NCI-H2171 (cell line): ENCODE data around the gene RORB.

Experiments
- DNase-seq: peaks from one replicate; lab custom pipeline; 2025; lab: John Stamatoyannopoulos, UW

The RORB gene

DNA sequence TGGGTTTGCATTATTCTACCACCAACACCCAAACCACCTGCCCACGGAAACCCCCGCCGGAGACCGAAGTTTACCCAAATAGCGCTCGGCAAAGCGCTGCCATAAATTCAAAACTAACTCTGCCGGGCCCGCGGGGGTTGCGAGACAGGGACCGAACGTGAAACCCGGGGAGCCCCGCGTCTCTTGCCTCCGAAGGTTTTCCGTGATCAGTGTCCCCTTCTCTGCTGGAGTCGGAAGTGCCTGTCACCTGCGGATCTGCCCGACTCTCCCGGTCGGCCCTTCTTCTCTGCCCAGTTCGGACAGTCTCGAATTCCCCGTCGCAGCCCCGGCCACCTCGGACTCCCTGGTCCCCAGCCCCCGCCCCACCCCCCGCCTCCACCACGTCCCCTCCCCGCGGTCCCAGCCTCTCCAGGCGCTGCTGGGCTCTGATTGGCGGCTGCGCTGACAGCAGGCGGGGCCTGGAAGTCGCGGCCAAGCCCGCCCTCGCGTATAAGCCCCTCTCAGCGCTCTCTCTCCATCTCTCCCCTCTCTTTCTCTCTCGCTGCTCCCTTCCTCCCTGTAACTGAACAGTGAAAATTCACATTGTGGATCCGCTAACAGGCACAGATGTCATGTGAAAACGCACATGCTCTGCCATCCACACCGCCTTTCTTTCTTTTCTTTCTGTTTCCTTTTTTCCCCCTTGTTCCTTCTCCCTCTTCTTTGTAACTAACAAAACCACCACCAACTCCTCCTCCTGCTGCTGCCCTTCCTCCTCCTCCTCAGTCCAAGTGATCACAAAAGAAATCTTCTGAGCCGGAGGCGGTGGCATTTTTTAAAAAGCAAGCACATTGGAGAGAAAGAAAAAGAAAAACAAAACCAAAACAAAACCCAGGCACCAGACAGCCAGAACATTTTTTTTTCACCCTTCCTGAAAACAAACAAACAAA, at the start of gene RORB:
Gene RORB (plus strand): TSS at position 517 of the 929 bp plus-strand sequence. CDS start 642 bp downstream, outside the sequence.
- no peak for DNase-seq

DNA sequence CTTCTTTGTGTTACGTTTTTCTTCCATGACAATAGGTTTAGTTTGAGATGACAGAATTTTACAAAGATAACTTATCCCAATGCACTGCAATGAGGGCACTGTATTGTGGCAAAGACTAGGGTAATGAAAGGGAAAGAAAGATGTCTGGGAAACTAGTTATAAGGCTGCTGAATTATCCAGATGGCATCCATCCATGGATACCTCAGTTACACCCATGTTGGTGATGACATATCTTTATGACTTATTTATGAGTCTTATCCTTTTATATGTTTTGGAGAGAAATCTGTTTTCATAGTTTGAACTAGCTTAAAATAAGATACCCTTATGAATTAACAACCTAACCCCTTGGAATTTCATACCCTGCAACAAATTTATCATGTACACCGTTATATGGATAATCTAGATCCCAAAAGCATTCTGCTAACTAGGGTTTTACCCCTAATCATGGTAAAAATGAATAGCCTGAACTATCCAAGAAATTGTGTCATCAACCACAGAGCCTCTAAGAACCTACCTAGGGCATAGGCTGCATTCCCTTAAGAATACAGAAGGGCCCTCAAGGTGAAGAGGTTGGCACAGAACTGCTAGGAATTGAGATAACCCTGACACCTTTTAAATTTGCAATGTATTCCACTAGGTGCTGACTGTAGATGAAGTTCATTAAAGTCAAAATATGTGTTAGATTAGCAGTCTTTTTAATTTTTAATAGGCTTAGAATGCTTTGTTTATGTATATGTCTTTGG, 49.5 kb upstream of the RORB start:
- no peak for DNase-seq

DNA sequence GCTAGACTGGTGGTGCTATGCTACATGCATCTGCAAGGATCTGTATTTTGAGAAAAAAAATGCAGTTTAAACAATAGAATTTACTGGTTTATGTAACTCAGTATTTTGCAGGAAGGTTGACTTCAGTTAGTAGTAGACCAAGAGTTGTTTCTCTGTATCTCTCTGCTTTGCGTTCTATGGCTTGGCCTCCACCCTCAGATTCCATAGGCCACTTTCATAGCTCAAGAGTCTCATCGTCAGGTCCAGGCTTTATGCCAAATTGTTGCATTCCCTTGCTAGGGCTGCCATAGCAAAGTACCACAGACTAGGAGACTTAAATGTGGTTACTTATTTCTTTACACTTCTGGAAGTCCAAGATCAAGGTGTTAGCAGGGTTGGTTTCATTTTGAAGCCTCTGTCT, 48.1 kb upstream of the RORB start:
- DNase-seq, result no peak

DNA sequence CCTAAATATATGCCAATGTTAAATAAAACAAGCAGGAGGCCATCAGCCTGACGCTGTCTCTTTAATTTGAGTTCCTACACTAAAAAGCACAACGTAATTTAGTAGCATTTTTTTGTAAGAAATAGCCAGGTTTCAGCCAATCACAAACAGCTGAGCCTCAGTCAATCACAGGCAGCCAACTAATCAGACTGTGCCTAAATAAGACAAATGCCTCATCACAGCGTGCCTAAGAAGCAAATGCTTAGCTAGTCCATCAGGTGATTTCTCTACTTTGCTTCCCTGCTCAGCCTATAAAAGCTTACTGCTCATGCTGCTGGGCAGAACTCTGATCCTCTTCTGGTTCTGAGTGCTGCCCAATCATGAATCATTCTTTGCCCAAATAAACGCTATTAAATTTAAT, 38.3 kb upstream of the RORB start:
- DNase-seq, result no peak

DNA sequence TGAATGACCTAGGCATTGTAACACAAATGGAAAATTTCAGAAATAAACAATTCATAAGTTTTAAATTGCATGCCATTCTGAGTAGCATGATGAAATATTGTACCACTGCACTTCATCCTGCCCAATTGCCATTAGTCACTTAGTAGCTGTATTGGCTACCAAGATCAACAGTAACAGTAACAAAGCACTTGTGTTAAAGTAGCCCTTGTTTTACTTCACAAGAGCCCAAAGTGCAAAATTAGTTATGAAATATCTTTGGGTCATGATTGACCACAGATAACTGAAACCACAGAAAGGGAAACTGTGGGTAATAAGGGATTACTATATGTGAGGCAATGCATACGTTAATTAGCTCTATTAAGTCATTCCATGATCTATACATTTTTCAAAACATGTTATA, 33.3 kb upstream of the RORB start:
- DNase-seq, result no peak

DNA sequence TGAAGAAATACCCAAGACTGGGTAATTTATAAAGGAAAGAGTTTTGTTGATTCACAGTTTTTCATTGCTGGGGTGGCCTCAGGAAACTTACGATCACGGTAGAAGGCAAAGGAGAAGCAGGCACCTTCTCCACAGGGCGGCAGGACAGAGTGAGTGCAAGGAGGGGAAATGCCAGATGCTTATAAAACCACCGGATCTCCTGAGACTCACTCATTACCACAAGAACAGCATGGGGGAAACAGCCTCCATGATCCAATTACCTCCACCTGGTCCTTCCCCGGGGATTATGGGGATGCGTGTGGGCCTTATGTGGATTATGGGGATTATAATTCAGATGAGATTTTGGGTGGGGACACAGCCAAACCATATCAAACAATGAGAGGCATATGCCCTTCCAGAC, 18.5 kb upstream of the RORB start:
- peak; percentile 6 for DNase-seq

DNA sequence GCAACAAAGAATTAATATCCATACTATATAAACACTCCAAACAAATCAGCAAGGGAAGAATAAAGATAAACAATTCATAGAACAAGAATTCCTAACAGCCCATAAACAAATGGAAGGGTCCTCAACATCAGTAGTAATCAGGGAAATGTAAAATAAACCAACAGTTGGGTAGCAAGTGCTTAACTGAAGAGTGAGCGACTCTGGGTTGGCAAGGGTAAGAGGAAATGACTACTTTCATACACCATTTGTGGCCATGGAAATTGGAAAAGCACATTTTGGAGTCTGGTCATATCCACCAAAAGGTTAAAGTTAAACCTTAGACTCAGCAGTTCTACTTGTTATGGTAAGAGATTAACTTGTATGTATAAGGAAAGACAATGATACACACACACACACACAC, 17.4 kb upstream of the RORB start:
- DNase-seq, result no peak

DNA sequence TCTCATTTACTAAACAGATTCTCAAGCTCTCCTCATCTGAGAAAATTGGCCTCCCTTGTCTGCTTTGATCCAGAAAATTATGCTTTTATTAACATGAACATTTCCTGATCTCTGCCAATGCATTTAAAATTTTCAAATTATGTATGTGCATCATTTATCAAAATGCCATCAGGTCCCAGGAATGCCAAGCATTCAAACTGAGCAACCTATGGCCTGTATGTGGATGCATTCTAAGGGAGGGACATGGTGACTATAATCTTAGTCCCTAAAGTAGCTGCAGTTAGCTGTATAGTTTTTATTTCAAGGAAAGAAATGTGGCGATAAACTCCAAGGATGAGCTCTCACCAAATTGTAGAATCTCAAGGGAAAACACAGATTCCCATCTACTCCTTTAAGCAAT, 9.7 kb upstream of the RORB start:
- no peak for DNase-seq

DNA sequence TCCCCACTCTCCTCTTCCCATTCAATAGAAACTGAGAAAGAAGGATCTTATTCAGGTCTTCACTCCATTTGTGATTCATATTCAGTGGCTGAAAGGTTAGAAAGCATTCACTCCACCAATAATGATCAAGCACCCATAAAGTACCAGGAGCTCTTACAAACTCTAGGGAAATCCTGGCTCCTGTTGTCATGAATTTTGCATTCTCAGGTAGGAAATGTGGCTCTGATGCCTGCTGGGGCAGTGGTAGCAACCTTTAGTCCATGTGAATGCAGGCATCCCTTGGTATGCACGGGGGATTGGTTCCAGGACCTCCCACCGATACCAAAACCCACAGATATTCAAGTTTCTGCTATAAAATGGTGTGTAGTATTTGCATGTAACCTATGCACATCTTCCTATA, 3.6 kb upstream of the RORB start:
- no peak for DNase-seq

DNA sequence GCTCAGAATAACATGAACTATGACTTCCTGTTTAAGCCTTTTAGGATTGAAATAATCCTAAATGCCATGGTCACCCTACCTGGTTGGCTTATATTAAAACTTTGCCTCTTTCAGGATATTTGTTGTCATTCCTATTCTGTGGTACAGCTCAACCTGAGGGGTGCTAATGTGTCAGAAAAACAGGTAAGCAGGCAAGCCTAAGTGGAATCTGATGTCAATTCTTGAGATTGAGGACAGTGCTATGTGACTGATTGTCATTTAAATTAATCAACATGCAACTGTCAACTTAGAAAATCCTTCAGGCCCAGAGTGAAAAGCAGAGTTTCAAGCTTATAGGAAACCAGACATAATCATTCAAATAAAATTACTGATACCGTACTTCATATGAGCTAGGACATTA, 2.6 kb upstream of the RORB start:
- DNase-seq, result no peak

DNA sequence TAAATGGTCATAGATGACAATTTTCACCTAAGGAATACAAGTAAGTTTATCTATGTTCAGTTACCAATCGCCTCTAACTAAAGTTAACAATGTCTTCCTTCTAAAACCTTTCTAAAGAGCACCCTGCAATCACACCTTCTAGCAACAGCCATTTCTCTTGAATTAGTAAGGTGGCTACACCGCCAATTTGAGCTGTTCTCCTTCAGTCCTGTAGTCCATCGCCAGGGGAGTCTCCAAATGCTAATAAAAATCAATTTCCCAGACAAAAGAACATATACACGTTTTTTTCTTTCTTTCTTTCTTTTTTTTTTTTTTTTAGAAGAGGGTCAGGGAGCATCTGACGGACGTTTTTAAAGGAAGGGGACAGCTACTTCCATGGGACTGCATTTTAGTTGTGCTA, 729 bp upstream of the RORB start:
- no peak for DNase-seq

DNA sequence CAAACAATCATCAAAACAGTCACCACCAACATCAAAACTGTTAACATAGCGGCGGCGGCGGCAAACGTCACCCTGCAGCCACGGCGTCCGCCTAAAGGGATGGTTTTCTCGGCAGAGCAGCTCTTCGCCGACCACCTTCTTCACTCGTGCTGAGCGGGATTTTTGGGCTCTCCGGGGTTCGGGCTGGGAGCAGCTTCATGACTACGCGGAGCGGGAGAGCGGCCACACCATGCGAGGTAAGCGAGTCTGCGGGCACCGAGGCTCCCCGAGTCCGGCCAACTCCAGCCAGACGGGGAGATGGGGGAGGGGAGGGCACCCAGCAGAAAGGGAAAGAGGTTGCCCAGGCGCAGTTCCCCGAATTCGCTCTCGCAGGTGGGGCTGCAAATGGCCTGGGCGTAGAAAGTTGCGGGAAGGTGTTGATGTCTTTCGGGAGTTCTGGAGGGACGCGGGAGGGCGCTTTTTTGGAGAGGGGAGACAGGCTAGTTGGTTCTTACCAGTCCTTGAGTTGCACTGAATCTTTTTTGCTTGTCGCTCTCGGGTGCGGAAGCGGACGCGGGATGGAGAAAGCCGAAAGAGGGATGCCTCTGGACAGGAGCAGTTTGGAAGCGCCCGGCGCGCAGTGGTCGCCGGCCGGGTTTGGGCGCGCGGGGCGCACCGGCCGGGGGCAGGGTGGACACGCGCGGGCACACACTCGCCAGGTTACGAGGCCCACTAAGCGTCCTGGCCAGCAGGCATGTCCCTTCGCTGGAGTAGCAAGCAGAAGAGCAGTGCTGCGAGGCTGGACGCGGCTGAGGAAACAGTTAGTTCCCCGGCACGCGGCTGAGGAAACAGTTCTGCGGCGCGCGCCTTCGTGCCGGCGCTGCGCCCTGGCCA, 849 bp downstream of the RORB start:
- no peak for DNase-seq

DNA sequence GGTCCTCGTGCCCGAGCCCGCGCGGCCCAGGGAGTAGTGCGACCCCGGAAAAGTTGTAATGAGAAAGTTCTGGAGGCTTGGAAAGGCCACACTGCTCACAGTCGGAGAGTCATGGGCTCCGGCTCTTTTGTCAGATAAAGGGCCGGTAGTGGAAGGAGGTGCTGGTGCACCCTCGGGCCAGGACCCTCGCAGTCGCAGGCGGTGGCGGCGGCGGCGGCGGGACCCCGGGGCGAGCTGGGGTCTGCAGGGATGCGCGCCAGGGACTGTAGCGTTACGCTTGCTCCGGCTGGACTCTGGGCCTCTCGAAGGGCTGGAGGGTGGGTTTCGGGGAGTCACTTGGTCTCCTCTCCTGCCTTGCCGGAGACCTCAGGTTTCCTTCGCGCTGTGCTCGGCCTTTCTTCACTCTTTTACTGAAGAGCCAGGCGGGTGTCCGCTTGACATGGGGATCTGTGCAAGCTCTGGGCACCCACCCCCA, 1.5 kb downstream of the RORB start:
- DNase-seq, result no peak

DNA sequence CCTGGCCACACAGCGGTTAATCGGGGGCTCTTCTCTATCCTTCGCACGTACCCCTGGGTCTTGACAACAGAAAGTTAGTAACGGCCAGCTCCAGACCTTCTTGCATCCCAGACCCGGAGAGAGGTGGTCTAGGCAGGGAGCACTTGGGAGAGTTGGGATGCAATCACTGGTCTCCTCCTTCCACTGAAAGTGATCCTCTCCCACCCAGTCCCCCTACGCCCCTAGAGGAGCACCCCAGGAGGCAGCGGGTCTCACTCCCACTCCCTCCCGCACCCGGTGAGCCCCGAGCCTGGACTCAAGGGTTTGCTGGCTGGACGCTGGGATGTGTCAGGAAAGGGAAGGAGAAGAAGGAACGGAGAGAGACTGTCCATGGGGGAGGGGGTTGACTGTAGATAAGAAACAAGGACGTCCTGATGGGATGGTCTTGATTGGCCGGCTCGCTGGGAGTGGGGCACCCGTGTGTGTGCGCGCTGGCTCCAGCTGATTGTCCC, 2.0 kb downstream of the RORB start:
- no peak for DNase-seq

DNA sequence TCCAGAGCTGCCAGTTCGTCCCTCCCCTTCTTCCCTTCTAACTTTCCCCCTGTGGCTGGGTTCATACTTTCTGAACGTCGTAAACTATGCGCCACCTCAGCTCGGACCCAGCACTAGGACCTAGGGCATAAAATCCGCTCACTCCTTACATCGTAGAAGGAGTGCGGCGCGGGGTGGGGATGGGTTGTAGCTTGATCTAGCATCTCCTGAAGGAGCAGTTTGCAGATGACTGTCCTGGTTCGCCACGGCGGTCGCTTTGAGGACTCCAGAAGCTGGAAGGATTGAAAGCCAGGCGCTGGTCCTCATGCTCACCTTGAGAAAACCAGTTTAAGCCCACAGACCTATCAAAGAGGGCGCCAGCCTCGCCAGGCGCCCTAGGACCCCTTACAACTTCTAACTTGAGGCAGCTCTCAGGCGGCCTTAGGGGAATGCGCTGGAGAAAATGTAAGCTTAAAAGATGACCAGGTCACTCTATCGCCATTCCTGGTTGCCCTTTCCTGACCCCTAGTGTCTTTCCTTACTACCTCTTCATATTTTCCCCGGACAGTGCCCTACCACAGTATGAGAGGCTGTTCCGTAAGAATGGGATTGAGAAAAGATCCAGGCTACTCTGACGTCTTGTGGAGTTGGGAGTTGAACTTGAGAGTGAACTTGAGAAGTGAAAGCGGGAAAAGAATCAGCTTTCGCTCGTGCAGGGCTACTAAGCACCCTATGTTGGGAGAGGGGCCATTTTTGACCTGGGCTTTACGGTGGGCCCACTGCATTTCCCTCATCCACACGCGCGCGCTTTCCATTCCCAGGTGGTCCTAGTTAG, 2.8 kb downstream of the RORB start:
- no peak for DNase-seq

DNA sequence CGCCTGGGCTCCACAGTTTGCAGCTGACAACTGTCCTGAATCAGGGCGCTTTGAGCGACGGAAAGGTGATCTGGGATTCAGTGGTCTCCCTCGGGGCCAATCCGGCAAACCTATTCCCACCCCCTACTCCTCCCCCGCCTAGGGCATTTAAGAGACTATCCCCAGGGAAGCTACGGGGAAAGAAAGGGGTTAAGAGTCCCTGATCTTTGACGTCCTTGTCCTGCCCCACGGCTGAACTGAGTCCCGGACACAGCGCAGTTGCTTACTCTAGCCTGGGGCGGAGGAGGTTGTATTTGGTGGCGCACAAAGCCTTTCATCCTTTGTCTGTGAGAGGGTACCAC, 3.4 kb downstream of the RORB start:
- no peak for DNase-seq

DNA sequence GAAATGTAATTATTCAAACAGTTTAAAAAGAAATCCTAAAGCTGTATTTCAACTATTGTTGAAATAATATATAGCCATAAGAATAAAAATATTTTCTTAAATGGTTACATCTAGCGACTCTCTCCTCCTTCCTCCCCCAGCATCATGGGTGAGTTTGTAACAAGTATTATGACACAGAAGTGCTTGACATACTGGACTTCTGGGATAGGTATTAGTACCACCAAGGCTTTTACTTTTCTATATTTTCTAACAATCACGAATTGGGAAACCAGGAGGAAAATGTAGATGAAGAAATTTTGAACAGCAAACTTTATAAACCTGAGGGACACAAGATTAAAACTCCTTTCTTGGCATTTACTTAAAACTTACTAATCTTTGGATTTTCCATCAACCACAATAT, 4.4 kb downstream of the RORB start:
- DNase-seq, result no peak

DNA sequence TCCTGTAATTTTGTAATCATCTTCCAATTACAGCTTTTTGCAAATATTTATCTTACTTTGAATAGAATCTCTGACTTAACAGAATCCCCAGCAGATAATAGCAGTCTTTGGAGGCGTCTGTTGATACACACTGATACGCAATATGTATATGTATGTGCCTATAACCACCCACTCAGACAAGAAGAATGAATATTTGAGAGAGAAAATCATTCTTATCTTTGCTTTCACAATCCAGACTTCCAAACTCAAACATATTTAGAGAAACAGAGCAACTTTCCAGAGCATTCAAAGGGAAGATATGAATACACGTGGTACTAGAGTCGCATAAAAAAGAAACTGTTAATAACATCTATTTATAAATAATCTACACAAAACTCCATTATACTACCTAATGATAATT, 6.1 kb downstream of the RORB start:
- DNase-seq, result no peak

DNA sequence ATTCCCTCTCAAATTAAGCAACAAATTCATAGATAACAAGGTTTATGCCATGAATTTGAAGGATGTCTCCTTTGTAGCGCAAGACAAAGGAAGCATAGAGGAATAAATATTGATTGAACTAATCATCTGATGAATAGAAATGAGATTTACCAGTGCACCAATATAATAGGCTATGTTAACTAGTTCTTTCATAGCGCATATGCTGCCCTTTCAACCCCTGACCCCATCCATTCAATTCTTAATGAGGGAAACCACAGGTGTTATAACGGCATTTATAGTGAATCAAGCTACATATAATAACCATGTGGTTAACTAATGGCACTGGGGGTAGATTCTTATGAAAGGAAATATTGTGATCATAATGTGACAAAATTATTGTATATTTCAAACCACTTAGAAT, 6.5 kb downstream of the RORB start:
- DNase-seq, result no peak

DNA sequence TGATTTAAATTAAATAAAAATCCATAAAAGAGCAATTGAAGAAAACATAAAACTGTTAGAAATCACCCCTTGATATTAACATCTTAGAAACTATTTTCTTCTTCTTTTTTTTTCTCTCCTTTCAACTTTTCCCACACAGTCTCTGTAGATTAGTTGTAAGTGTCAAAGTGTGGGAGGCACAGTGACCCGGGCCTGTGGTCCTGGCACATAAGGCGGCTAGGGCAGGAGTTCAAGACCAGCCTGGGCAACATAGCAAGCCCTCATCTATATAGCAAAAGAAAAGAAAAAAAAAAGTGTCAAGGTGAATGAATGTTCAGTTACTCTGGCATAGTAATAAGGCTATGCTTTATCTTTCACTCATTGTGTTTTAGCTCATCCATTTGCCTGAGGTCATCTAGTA, 14.2 kb downstream of the RORB start:
- DNase-seq, result no peak

DNA sequence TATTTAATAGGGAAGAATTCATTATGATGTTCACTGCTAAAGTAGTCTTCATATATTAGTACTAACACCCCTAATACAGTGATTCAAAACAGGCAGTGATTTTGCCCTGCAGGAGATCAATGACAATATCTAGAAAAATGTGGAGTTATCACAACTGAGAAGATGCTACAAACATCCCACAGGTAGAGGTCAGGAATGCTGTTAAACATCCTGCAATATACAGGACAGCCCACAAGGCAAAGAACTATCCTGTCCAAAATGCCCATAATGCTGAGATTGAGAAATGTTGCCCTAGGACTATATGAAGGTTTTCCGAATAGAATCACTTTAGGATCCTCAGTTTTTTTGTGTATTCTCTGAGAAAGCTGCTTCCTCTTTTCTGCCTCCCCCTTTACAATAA, 15.3 kb downstream of the RORB start:
- DNase-seq, result no peak
